GM21528 (cell line): ENCODE measurements around the gene MYL10.
"Not testable (repeated sequence)": the region's sequence is repeated elsewhere in the genome, so short reads cannot be mapped to it uniquely, and the experiment has no call there.

Source experiments
- ATAC-seq: cut with Tn5 transposase; IDR thresholded peaks from one replicate; pipeline ENCODE4 v1.9.1; 2021; ENCODE audit warnings: mild to moderate bottlenecking, moderate library complexity; ENCODE audit not compliant: unreplicated experiment, low FRiP score

Gene MYL10

DNA sequence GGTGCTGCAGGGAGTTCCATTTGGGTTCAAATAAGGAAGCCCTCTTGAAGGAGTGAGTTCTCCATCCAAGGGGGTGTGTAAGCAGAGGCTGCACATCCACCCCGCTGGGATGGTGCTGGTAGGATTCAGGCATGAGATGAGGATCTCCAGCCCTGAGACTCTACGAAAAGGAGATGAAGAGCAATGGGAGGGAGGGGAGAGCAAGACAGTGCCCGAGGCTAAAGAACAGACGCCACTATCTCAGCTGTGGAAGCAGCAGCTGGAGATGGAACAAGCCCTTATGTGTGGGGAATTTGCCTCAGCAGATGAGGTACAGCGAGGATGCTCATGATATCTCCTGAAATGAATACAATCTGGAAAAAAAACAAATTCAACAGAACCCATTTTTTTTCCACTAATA lies 28.1 kb upstream of the MYL10 start:
- no peak for ATAC-seq

DNA sequence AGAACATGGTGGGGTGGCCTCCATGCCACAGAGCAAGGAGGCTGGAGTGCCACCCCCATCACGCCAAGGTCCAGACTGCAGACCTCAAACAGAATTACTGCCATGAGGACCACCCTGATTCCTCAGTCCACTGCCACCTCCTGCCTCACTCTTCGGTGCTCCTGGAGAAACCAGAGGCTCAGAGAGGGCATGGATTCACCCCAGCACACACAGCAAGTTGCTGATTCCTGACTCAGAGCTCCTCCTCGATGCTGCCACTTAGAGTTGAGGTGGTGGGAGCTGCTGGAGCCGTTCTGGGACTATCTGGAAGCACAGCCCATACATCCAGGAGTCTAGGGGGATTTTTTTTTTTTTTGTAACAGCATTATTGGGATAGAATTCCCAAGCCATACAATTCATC lies 22.0 kb upstream of the MYL10 start:
- ATAC-seq = no peak

DNA sequence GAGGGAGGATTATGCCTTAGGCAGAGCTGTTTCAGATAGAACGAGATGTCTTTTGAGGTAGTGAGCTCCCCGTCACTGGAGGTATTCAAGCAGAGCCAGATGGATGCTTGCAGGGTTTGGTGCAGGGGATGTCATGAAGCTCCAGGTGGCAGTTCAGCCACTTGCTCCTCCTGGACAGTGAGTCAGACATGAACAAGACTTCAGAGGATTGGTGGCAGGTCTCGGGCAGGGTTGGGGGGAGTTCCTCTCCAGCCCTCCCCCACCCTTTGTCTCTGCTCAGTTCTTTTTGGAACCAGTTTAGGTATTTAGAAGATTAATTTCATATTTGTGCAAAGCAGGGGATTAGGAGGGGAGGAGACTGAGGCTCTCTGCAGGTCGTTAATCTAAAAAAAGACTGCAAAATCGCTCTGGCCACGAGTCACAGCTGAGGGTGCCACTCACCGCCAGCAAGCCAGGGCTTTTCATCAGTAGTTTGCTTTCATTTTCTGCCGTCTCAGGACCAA lies 21.5 kb upstream of the MYL10 start:
- ATAC-seq = no peak

DNA sequence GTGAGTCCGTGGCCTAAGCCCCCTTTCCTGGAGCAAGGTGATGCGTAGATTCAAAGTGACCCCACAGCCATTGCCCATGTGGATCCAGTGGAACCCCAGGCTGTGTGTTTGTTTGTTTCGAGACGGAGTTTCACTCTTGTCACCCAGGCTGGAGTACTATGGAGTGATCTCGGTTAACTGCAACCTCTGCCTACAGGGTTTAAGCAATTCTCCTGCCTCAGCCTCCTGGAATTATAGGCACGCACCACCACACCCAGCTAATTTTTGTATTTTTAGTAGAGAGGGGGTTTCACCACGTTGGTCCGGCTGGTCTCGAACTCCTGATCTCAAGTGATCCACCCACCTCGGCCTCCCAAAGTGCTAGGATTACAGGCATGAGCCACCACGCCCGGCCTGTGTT lies 18.8 kb upstream of the MYL10 start:
- not testable (repeated sequence) for ATAC-seq

DNA sequence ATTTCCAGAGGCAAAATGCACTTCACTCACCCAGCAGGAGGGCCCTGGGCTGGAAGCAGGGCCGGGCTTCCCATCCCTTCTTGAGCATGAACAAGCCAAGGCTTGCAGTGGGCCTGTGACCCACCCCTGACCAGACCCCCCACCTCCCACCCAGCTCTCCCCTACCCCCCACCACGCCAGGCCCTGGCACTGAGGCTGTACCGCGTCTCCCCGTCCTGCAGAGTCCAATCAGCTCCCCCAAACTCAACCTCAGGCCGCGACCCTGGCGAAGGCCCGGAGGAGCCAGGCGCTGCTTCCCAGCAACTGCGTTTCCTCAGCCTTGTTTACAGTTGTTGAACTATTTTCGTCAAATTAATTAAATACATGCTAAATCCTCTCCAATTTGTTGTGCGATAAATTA lies 16.9 kb upstream of the MYL10 start:
- ATAC-seq = no peak

DNA sequence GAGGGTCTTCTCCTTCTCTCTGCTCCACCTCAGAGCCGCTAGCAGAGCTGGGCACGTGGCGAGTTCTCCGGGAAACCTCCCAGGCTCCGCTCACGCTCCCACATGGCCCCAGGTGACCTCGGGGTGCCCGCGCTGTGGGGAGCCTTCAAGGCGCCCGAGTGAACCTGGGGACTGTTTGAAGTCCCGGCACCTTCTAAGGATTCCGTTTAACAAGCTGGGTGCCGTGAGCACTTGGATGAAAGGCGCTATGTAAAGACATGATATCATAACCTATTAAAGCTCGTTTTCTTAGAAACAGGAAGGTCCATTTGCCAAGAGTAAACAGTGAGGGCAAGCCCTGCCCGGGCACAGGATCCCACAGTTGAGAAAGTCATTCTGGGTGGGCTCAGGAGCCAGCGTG lies 15.8 kb upstream of the MYL10 start:
- no peak for ATAC-seq

DNA sequence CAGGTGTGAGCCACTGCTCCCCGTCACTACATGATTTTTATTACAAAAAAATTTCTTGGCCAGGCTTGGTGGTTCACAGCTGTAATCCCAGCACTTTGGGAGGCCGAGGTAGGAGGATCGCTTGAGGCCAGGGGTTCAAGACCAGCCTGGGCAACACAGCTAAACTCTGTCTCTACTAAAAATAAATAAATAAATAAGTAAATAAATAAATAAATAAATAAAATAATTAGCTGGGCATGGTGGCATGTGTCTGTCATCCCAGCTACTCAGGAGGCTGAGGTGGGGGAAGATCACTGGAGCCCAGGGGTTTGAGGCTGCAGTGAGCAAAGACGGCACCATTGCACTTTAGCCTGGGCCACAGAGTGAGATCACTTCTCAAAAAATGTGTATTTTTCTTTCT lies 10.0 kb upstream of the MYL10 start:
- ATAC-seq = not testable (repeated sequence)

DNA sequence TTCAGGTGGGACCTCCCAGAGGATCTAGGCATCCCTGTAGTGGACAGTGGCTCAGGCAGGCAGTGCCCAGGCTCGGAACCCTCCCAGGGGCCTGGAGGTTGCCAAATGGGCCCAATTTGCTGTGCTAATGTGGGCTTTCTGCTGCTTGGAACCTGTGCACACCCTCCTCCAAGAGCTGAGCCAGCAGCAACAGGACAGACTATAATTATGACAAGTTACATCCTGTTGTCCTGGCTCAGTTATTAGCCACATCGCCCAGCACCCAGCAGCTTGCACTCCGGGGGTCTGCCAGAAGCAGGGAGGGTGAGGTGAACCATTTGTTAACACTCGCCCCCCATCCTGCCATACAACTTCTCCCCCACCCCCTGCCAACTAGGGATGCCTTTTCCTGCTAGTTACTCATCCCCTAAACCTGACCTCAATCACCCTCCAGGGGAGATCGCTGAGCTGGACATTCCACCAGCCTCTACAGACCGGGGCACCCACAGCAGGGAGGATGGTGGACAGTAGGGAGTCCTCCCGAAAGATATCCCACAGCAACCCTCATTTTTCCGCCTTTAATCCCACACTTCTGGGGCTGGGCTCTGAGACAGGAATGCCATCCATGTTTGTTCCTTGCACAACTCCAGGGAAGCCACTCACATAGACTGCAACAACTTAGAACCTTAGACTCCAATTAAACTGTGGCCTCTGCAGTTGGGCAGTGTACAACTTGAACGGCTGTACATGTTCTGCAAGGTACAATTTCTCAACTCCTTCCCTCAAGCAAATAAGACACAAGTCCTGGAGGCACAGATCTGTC lies 7.9 kb upstream of the MYL10 start:
- ATAC-seq = no peak

DNA sequence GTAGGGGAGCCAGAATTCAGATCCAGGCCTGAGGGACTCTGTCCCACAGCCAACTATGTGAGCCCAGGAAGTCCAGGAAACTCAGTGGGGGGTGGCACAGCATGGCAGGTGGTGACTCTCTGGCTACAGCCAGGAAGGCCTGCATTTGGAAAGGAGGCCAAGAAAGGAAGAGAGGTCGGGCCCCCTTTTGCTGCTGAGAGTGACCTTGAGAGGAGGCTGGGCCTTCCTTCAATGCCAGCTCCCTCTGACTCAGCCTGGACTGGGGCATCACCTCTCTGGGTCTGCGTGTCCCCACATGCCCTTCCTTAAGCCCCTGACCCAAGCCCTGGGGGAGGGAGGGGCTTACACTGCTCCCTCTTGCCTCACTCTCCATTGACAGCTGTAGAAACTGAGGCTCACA lies 6.4 kb upstream of the MYL10 start:
- no peak for ATAC-seq

DNA sequence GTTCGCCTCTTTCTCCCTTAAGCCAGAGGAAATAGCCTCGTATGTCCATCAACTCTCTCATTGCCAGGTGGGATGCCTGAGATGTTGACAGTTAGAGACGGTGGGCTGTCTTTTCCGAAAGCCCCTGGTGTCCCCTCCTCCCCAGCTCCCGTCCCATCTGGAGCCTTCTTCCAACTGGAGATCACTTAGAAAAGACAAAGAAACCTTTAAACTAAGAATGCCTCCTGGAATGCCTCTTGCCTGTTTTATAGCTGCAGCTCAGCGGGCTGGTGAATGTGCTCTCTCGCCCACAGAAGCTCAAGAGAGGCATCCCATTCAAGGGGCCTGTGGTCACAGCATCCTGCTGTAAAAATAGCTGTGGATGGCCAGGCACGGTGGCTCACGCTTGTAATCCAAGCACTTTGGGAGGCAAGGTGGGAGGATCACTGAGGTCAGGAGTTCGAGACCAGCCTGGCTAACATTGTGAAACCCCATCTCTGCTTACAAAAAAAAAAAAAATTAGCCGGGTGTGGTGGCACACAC lies 5.2 kb upstream of the MYL10 start:
- no peak for ATAC-seq

DNA sequence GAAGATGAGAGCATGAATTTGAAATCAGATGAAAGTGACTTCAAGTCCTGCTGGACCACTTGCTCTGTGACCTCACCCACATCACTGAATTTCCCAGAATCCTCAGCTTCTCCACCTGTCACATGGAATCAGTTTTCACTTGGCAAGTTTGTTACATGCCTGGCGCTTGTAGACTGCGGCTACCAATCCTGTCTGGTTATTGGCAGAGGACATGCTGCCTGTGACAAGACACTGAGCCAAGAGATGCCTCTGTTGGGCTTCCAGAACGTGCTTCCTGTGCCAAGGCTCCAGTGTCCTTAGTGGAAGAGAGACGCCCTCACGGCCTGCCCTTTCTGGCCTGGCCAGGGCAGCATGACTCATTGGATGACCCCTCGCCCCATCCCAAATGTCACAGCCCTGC lies 4.4 kb upstream of the MYL10 start:
- ATAC-seq = no peak

DNA sequence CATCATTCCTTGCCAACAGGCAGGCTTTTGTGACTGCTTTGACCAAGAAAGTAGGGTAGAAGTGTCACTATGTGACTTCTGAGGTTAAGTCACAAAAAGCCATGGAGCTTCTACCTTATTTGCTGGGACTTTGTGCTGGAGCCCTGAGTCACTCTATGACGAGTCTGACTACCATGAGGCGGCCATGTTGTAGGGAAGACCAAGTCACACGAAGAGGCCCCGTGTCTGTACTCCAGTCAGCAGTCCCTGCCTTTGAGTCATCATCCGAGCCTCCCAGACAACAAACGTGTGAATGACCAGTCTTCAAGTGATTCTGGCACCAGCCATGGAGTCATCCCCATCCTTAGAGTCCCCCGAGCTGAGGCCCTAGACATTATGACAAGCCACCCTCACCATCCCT lies 3.5 kb upstream of the MYL10 start:
- ATAC-seq = no peak

DNA sequence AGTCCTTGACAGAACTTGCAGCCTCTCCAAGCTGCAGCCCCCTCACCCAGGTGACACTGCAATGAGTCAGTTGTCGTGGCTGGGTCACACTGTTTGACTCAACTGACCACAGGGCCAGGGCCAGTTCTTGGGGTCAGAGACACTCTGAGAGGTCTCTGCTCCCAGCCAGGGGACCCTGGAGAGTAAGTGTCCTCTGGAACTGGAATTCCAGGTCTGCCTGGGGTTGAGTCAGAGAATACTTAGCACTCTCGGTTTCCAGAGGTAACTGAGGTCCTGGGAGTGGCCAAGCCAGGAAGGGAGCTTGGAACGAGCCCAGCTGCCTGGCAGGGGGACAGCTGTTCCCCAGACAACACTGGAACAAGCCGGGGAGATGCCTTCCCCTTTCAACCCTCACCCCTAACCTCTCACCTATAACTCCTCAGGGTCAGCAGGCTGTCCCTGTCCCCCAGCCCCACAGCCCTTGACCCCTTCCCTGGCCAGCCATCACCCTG lies 2.2 kb upstream of the MYL10 start:
- no peak for ATAC-seq

DNA sequence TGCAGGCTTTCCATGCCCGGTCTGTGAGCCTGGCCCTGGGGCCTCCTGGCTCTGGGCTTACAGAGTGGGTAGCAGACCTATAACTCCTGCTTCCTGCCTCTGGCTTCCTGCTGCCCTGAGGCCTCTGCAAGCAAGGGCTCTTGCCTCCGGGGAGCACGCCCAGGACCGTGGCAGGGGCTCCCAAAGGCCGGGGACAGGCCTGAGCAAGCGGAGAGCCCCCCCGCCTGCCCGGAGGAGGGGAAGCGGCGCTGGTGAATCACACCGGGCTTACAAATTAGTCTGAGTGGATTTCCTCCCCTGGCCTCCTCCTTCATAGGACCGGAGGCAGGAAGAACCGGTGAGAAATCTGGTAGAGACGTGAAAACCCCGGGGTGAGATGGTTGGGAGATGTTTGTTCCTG lies 1.5 kb upstream of the MYL10 start:
- ATAC-seq = no peak

DNA sequence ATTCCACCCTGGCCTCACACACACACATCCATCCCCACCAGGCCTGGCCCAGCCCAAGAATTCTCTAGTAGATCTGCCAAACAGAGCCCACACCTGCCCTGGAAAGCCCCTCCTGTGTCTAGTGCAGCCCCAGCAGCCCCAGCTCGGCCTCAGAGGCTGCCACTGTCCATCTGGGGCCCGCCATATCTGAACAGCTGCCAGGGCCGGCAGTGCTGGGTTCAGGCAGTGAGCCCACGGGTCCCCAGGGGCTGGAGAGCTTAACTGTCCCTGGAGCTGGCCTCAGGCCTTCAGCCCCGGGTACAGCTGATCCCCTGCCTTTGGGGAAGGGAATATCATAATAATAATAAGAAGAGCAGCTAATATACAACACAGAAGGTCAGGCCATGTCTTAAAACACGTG lies 574 bp downstream of the MYL10 start:
- ATAC-seq = no peak

DNA sequence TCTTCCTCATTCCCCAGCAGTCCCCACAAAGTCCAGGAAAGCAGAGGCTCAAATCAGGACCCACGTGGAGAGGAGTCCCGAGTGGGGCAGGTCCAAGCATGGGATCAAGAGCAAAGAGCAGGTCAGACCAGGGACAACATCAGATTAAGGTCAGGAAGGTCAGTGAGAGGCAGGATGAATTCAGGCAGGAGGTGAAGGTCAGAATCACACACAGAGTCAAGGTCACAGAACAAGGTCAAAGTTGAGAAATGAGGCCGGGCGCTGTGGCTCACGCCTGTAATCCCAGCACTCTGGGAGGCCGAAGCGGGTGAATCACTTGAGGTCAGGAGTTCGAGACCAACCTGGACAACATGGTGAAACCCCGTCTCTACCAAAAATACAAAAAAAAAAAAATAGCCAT lies 2.3 kb downstream of the MYL10 start:
- no peak for ATAC-seq

DNA sequence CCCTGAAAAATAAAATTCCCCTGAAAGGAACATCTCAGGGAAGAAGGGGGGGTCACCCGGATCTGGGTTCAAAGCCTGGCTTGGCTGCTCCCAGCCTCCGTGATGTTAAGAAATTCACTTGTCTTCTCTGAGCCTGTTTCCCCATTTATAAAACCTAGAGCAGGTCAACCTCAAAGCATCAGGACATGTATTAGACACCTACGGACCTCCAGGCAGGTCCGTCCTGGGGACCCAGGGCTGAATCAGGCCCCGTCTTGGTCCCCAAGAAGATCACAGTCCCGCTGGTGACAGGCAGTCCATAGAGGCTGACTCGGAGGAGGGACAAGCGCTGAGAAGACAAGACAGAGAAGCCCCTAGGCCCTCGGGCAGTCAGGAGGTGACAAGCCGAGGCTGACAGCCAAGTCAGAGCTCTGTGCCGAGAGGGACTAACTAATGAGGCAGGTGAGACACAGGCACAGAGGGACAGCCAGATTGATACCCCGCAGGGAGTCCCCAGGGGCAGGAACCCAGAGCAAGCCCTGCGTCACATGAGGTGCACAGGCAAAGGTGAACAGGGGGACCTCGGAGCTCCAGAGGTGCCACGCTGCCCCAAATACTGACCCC lies 2.9 kb downstream of the MYL10 start:
- ATAC-seq = no peak

DNA sequence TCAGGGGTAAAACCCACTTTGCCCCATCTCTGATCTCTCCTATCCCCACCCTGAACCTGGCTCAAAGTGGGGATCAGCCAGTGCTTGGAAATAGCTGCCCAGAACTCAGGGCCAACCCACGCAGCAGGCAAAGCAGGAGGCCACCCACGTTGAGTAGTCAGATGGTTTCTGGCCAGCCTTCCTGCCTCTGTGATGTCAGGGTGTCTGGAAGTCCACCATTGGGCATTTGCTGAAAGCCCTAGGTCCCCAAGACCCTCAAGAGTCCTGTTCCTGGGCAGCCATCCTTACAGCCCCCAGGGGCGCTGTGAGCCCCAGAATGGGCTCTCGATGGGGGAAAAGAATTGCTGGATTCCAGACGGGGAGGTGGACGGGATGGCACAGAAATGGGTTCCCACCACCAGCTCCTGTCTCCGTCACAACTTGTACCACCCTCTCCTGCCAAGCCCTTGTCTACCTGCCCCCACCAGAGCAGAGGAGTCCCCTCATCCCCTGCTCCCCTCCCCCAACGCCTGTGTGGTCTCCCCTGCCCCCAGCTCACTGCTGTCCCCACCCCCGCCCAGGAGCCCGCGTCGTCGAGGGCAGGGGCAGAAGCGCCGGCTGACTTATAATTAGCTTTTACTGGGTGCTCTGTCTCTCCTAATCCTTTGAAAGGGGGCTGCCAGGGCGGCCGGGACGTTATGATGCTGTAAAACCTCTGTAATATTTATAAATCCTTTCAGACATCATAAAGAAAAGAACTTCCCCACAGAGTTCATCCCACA lies 3.9 kb downstream of the MYL10 start:
- no peak for ATAC-seq

DNA sequence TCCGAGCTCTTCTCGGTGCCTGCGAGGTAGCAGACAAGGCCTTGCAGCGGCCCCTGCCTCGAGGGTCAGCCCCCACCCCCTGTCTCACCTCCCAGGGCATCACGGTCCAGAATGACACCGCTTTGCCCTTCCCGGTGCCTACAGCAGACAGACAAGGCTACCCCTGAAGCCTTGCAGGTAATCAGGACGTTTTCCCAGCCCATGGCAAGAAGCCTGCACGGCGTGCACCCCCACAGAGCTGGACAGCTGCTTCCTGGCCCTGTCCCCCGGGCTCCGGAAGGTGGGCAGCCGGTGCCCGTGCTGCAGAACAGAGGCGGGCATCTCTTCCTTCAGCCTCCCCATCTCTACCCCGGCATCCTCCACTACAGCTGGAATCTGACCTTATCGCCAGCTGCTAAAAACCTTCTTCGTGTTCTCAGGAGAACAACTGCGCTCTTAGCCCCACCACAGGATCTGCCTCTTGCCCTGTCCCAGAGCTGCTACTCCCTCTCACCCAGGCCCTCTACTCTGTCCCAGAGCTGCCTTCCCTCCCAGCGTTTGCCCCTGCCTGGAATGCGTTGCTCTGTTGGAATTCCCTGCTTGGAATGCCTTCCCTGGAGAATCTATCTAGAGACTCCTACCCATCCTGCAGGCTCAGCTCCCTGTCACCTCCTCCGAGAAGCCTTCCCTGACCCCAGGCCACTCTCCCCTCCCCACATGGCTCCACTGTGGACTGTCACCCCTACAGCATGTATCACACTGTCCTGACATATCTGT lies 4.7 kb downstream of the MYL10 start:
- no peak for ATAC-seq

DNA sequence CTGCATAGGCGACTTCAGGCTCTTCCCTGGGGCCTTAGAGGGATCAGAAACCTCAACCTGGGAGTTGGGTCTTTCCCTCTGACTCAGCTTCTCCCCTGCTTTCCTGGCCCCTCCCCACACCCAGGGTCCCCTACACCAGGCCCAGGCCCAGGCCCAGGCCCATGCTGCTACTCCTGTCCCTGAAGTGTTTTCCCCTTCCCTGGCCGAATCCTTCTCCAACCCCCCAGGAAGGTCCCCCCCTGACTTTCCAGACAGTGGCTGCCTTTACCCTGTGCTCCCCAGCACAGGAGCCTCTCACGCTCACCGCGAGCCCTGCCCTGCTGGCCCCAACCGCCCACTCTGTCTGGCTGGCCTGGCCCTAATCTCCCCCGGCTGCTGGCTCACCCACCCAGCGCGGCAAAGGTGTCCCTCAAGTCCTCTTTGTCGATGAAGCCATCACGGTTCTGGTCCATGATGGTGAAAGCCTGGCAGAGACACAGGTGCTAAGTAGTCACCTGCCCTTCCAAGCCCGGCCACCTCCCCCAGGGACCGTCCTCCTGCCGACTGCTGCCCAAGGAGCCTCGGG lies 6.4 kb downstream of the MYL10 start:
- no peak for ATAC-seq
